BJ (cell line): ENCODE results near the gene SMOC2. TPM values are rescaled to one million over a fixed set of nuclear protein-coding genes. Genes with fewer than 3 reads are reported as not detected.

Source experiments
- CTCF ChIA-PET: fragments of 350-600 bp; formaldehyde crosslinking; extraction: SDS; loops from one replicate; lab custom pipeline; 2021; ENCODE audit warnings: antibody characterized with exemption, inconsistent platforms; lab: Yijun Ruan, JAX
- POLR2A ChIA-PET: fragments of 300-600 bp; sonication (Branson Sonifier 250); formaldehyde crosslinking; extraction: SDS; loops from one replicate; lab custom pipeline; 2021; ENCODE audit warnings: antibody characterized with exemption; lab: Charles Lee
- DNase-seq: peaks from one replicate; pipeline ENCODE4 v3.0.0-alpha.2; 2011; ENCODE audit warnings: low read depth
- H3K27me3 ChIP-seq: 2 replicates; pipeline ENCODE4 v1.6.0; 2011; ENCODE audit warnings: low read length; ENCODE audit not compliant: control insufficient read depth, insufficient read depth
- H3K36me3 ChIP-seq: 2 replicates; pipeline ENCODE4 v1.5.1; 2011; ENCODE audit warnings: low read length; ENCODE audit not compliant: control insufficient read depth, insufficient read depth
- H3K4me3 ChIP-seq: 2 replicates; pipeline ENCODE4 v1.5.1; 2011; ENCODE audit warnings: low read depth, mild to moderate bottlenecking, control low read depth, low read length
- polyA plus RNA-seq: library from polyadenylated mRNA; depleted of rRNA; stranded (reverse); fragments of >200 nt; gene quantifications from 2 replicates; pipeline ENCODE4 v1.2.3, GENCODE V29; 2011
- TF ChIP-seq, protein P1 (sequence below): IDR thresholded peaks from 2 replicates; pipeline ENCODE4 v1.5.1; 2011; ENCODE audit warnings: low read depth, mild to moderate bottlenecking, control low read depth, inconsistent platforms, low read length, moderate library complexity; ENCODE audit not compliant: insufficient read depth

The SMOC2 gene
- polyA plus RNA-seq, 1 experiment, result not detected

DNA sequence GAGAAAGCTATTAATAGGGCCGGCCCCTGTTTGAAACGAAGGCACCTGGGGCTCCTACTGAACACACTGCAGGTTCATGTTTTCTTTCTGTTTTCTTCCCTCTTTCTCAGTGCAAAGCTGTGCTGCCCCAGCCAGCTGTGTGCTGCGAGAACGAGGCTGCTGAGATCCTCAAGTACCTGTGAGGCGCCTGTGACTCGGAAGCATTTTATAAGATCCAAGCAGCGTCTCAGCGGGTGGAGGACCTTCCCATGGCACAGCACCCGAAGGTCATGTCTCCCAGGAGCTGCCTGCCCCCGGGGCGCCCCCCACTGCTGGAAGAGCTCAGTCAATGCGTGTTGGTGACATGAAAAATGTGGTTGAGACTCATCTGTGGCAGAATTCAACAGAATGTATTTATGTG lies 66.3 kb downstream of the SMOC2 start:
- POLR2A ChIA-PET, result no interaction called here
- CTCF ChIA-PET, result no interaction called here

DNA sequence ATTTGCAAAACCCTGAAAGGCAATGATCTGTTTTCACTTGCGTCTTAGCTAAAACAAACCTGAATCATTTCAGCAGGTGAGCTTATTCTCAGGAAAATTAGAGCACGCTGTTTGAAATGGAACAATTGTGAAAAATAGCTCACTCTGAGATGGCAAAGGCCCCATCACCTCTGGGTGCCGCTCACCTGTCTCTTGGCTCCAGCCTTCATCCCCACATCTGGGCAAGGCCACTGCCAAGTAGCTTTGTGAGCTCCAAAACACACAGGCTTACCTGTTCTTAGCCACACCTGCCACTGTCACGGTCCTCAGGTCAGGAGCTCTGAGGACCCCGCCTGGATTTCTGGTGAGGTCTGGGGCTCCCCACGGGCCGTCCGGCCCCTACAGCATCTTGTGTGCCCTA lies 66.7 kb downstream of the SMOC2 start:
- no peak for DNase-seq
- TF ChIP-seq, protein P1, sequence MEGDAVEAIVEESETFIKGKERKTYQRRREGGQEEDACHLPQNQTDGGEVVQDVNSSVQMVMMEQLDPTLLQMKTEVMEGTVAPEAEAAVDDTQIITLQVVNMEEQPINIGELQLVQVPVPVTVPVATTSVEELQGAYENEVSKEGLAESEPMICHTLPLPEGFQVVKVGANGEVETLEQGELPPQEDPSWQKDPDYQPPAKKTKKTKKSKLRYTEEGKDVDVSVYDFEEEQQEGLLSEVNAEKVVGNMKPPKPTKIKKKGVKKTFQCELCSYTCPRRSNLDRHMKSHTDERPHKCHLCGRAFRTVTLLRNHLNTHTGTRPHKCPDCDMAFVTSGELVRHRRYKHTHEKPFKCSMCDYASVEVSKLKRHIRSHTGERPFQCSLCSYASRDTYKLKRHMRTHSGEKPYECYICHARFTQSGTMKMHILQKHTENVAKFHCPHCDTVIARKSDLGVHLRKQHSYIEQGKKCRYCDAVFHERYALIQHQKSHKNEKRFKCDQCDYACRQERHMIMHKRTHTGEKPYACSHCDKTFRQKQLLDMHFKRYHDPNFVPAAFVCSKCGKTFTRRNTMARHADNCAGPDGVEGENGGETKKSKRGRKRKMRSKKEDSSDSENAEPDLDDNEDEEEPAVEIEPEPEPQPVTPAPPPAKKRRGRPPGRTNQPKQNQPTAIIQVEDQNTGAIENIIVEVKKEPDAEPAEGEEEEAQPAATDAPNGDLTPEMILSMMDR, result no peak
- CTCF ChIA-PET, result no interaction called here
- POLR2A ChIA-PET, result no interaction called here
- no peak overlapping the region for H3K4me3 ChIP-seq
- no peaks in the 10 kb centered on the region for H3K36me3 ChIP-seq
- H3K27me3 ChIP-seq, result no peaks in the 10 kb centered on the region

More for the DNA sequence above, 66.3 kb downstream of the SMOC2 start:
- H3K4me3 ChIP-seq, result no peak overlapping the region
- TF ChIP-seq, protein P1, result no peak
- no peaks in the 10 kb centered on the region for H3K36me3 ChIP-seq
- no peaks in the 10 kb centered on the region for H3K27me3 ChIP-seq
- no peak for DNase-seq

DNA sequence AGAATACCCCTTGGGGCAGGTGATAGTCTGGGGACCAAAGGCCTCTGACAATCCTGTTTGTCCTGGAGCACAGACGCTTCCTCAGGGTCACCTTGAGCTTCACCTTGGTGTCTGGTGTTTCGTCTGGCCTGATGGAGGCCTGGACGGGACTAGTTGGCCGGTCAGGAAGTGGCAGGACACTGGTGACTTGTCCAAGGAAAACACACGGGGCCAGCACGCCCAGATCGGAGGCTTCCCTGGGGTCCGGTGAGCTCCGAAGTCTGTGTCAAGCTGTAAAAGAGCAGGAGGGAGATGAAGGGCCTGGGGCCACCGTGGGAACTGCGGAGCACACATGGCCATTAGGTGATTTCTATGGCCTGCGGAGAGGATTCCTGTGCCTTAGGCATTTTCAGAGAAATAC lies 67.9 kb downstream of the SMOC2 start:
- TF ChIP-seq, protein P1, result no peak
- CTCF ChIA-PET, result no interaction called here
- Histone ChIP-seq H3K27me3 (no peaks in the 10 kb centered on the region), H3K4me3 (no peak overlapping the region), H3K36me3 (no peaks in the 10 kb centered on the region)
- DNase-seq, result no peak
- POLR2A ChIA-PET, result no interaction called here

DNA sequence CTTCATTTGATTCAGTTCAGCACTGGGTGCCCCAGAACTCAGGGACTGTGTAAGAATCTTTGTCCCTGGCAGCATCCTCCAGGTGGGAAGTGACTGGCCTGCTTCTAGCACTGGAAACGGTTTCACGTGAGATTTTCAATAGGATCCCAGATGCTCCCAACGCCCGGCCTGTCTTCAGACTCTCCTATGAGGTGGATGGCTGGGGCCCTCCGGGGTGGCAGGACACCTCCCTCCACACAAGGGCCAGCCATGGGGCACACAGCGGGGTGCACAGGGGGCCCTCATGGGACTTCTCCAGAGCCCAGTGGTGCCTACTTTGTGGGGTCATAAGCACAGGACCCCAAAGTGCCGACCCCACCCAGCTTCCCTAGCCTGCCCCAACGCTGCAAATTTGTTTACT lies 72.8 kb downstream of the SMOC2 start:
- no peak overlapping the region for H3K4me3 ChIP-seq
- ChIA-PET POLR2A (no interaction called here), CTCF (no interaction called here)
- DNase-seq, result no peak
- TF ChIP-seq, protein P1, result no peak
- H3K27me3 ChIP-seq, result no peaks in the 10 kb centered on the region
- no peaks in the 10 kb centered on the region for H3K36me3 ChIP-seq

DNA sequence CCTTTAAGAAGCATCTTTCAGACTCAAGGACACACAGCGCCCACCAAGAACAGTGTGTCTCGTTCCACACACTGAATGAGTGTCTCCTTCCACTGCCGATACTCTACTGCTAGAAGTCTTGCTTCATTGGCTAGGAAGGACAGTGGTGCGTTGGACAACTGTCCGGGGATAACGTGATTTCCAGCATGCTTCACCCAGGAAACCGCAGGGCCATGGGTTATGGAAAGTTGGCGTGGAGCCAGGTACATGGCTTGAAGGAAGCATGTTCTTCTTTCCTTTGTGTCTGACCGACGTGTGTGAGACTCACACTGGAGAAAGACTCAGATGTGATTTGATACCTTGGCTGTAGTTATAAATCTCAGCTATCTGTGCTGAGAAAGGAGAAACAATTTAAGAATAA lies 73.2 kb downstream of the SMOC2 start:
- ChIA-PET CTCF (no interaction called here), POLR2A (no interaction called here)
- Histone ChIP-seq H3K27me3 (no peaks in the 10 kb centered on the region), H3K36me3 (no peaks in the 10 kb centered on the region), H3K4me3 (no peak overlapping the region)
- TF ChIP-seq, protein P1, result no peak
- no peak for DNase-seq
